ENCODE data around the gene TMEM140. TPM values are rescaled to one million over a fixed set of nuclear protein-coding genes. Genes with fewer than 3 reads are reported as not detected.

The TMEM140 gene
- total and polyA plus RNA-seq, 9 of the 15 experiments (the other 6 are each of a cell fraction or from before 2014, with no cell fraction given), result 0.03 to 0.82 (median 0.23) TPM

- Histone ChIP-seq H3K9ac (ENCODE audit: insufficient read depth in 1 of 2, low read depth in 2 of 2, low read length in 2 of 2) (no peak overlapping the region), H4K20me1 (replicated peaks; ENCODE audit: control insufficient read depth, insufficient read depth, low read length) (no peaks in the 10 kb centered on the region), H2AFZ (ENCODE audit: low read depth, low read length) (no peak overlapping the region), H3K27ac (ENCODE audit: extremely low read depth, low read depth, low read length) (no peak overlapping the region), H3K9me1 (ENCODE audit: control insufficient read depth, insufficient read depth, low read length) (no peaks in the 10 kb centered on the region), H3K4me2 (ENCODE audit: insufficient read depth, low read length) (no peak overlapping the region), H3K79me2 (ENCODE audit: control insufficient read depth, insufficient read depth, low read length) (no peaks in the 10 kb centered on the region), H3K9me3 (replicated peaks; ENCODE audit: control insufficient read depth, insufficient read depth, low read depth, low read length) (no peaks in the 10 kb centered on the region), H3K27me3 (ENCODE audit: control insufficient read depth in 2 of 2, insufficient read depth in 2 of 2, low read length in 2 of 2) (no peaks in the 10 kb centered on the region), H3K4me1 (replicated peaks in 1 of 2; ENCODE audit: control insufficient read depth in 2 of 2, insufficient read depth in 2 of 2, low read length in 2 of 2) (peaks cover 7 to 17% of the 10 kb centered on the region in 2 experiments; a peak in 4 of 5 replicates), H3K36me3 (ENCODE audit: control insufficient read depth, insufficient read depth, low read length) (peaks cover 25% of the 10 kb centered on the region; the same call in 2 of the 3 replicates), H3K4me3 (no peak overlapping the region)
- ChIA-PET POLR2A (interaction anchor here (0.9 to 3.6 kb wide), 5 partner anchors 8 to 348 kb away, joined by 3 to 20 read pairs (median 5); no protein-coding TSS in a partner anchor), CTCF (ENCODE audit: low intra/inter-chr PET ratio) (no interaction called here)
- TF ChIP-seq, protein P1, sequence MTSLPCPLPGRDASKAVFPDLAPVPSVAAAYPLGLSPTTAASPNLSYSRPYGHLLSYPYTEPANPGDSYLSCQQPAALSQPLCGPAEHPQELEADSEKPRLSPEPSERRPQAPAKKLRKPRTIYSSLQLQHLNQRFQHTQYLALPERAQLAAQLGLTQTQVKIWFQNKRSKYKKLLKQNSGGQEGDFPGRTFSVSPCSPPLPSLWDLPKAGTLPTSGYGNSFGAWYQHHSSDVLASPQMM (CRISPR knock-in tag; IDR thresholded peaks at IDR 0.05), result no peak
- TF ChIP-seq ELF4 (CRISPR knock-in tag; IDR thresholded peaks at IDR 0.05), result no peak
- TF ChIP-seq RB1 (IDR thresholded peaks at IDR 0.05; ENCODE audit: low read depth), result no peak
- TF ChIP-seq RCOR1 (IDR thresholded peaks at IDR 0.05; ENCODE audit: borderline replicate concordance in 1 of 2, low read depth in 2 of 2, low read length in 2 of 2), result no peak
- no peak for TF ChIP-seq PHB (CRISPR knock-in tag; IDR thresholded peaks at IDR 0.05)
- TF ChIP-seq IRF1 (CRISPR knock-in tag; IDR thresholded peaks at IDR 0.05; ENCODE audit: borderline replicate concordance), result no peak
- TF ChIP-seq EHMT2 (IDR thresholded peaks at IDR 0.05), result no peak
- FAIRE-seq, result no peak
- BruUV-seq (replicated peaks), result no TSS peak
- in situ Hi-C loops (cut with MboI) (no loop called here), intact Hi-C loops (cut with micrococcal nuclease) (no loop called here)
- no peak for ATAC-seq
- 74% methylated on average over 5 of the region's 5 CpGs for WGBS (ENCODE audit: insufficient coverage, low coverage, missing lambda C conversion rate)
- DNase-seq (ENCODE audit: extremely low read depth in 1 of 4, low spot score in 3 of 4), result no peak
These were observed 57.0 kb downstream of the TMEM140 start for GRCh38 chr7:135204876-135205275.

Measured in K562 (cell line).